NCI-H526 treated with DMSO at 0.1 percent for 48 hours (cell line): ENCODE results near the gene DYNLRB1.

ENCODE experiments used
- DNase-seq: peaks from one replicate; lab custom pipeline; 2025; lab: John Stamatoyannopoulos, UW

Gene DYNLRB1

DNA sequence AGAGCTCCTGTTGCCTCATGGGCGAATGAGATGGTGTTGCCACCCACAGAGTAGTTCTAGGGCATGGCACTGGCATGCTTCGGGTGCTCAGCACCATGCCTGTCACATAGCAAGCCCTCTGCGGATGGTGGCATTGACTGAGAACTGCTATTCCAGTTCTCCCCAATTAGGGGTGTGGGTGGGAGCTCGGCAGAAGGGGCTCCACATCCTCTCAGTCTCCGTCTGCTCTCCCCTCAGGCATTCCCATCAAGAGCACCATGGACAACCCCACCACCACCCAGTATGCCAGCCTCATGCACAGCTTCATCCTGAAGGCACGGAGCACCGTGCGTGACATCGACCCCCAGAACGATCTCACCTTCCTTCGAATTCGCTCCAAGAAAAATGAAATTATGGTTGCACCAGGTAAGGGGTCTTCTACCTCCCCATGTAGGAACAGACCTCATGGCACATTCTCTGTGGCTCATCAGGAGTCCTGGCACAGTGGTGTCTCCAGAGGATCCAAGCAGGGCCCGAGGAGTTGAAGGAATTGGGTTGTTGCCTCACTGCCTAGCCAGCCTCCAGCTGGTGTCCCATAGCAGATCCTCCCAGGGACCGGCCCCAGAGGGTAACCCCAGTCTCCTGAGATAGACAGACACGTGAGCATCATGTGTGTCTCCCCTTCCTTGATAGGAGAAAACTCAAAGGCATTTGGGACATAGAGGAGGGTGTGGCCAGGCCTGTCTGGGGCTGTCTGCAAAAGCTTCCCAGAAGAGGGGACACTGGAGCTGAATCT lies 18.4 kb downstream of the DYNLRB1 start:
- DNase-seq = no peak

DNA sequence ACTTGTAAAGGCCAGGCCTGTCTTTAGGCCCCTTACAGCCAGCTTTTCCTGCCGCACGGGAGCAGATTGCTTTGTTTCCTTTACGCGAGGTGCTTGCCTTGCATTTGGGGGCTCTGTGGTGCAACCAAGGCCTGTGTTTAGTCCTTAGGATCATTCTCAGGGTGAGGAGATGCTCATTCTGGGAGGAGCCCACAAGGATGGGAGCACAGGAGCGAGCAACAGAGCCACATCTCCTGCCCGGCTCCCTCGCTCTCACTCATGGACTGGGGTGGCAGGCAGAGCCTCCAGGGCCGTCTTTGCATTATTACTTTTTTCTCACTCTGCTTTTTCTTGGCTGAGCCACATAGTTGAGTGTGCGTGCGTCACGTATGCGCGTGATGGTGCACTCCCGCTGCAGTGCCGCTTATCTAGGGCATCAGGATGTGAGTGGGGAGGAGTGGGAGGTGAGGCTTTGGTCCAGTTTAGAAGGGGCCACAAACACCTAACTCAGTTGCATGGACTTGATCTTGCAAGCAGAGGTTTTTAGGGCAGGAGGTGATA lies 19.1 kb downstream of the DYNLRB1 start:
- DNase-seq = no peak

DNA sequence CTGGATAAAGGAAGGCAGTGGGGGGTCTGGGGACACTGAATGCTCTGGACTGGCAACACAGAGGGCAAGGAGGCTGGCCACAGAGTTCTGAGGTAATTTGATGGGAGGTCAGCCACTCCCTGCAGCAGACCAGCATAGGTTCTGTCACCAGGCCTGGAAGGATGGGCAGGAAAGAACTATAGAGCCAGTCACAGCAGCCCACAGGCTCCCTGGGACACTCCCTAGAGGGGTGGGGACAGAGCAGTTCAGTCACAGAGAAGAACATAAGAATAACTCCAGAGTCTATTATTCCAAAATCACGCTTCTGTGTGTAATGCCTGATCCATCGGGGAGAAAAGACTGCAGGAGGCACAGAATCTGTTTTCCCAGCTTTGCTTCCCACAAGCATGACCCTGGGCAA lies 19.6 kb downstream of the DYNLRB1 start:
- DNase-seq = no peak

DNA sequence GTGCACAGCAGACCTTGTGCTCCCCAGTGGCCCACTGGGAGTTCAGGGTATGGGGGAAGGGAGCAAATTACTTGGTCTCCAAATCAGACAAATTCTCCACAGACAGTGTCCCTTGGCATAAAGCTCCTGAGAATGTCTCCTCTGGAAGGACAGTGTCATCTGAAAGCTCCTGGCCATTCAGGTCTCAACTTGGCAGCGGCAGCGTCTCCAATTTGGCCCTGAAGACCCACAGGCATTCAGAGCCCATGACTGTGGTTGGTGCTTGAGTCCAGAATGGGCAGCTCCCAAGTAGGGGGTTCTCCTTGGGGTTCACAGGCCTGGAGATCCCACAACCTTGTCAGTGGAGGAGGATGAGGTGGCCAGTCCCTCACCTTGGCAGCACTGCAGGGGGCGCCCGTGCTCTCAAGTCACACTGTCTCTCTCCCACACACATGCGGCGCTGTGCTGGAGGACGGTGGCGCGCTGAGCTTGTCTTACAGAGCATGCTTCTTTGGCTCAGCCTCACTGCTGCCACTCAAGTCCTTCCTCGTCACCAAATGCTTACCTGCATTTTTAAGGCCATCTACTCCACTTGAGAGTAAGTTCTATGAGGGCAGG lies 20.7 kb downstream of the DYNLRB1 start:
- peak; percentile 64 for DNase-seq

DNA sequence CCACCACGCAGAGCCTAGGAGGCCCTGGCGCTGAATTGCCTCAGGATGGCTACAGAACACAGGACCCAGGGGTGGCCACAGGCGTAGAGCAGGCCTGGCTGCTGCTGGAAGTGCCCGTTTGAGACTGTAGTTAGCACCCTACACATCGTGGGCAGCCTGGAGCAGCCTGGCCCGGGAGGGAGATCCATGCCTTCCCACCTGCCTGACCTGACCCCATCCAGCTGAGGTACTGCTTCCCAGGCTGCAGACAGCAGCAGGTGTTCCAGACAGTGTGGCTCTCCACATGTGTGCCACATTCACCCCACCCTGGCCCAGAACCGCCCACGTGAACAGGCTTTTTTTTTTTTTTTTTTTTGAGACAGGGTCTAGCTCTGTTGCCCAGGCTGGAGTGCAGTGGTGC lies 21.4 kb downstream of the DYNLRB1 start:
- DNase-seq = no peak

DNA sequence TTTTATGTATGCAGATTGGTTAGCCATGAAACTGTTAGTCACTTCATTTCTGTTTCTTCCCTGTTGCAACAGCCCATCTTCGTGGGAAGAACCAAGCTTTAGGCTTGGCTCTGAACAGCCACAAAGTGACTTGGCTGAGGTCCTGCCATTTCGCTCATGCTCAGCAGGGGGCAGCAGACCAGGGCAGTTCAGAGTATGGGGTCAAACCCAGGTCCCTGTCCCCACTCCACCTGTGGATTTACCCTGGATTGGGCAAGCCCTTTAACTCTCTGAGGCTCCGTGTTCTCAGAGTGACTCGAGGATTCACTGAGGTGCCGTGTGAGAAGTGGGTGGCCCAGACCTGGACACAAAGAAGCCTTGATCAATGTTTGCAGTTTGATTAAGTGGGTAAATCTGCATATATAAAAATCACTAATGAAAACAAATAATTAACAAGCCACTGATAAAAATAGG lies 22.5 kb downstream of the DYNLRB1 start:
- peak; percentile 46 for DNase-seq

DNA sequence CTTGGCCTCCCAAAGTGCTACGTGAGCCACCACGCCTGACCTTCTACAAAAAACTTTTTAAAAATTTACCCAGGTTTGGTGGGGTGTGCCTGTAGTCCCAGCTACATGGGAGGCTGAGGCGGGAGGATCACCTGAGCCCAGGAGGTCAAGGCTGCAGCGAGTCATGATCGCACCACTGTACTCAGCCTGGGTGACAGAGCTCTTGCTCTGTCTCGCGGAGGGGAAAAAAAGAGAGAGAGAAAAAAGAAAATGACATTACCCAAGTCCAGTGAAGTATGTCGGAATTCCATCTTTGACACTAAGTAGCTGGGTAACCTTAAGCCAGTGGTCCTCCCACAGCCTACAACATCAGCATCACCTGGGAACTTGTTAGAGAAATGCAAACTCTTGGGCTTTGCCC lies 23.5 kb downstream of the DYNLRB1 start:
- no peak for DNase-seq

DNA sequence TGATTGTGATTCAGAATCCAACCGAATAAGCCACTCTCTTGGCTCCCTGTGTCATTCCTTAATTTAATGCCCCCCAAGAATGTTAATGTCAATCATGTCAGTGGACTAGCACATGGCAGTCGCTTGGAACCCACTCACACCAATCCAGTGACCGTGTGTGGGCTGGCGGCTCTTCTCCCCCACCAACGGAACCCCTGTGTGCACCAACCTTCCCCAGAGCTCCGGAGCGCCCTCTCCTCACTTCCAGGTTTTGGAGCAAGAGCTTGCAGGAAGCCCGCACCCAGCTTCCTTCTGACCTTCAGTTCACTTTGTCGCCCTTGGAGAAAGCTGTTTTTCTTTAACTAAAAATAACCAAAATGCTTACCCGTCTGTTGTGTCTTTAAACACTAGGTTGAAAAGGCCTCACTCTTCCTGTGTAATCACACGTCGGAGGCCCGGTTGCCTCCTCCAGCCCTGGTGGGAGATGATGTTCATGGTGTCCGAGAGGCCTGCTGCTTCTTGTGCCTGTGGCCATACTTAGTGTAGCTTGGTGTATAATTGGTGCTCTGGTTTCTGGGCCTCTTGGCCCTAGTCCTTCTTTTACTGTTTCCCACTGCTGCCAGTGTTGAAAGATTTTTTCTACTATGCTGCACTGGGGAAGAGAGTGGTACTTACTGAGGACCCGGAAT lies 24.5 kb downstream of the DYNLRB1 start:
- DNase-seq = no peak

DNA sequence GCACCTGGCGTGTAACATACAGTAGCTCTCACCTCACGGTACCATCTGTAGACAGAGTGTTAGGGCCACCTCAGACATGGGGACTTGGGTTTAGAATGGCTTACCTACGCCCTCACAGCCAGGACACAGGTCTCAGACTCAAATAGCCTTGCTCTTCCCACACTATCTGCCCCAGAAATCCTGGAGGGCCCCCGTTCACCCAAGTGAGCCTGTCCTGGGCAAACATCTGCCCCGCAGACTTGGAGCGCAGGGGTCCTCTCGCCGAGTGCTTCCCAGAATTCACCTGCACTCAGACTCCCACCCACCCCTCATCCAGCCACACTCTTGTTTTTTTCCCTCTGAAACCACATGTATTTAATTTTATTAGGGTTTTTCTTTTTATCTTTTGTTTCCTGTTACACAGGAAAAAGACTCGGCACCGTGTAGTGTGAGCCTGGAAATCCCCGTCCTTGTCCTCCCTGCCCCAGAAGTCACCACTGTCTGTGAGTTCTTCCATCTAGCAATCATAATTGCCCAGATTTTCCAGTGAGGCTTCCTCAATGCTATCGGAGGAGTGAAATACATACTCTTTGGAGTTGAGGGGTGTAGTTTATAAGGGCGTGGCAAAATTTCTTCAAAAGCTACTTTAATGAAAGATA lies 25.2 kb downstream of the DYNLRB1 start:
- DNase-seq = no peak

DNA sequence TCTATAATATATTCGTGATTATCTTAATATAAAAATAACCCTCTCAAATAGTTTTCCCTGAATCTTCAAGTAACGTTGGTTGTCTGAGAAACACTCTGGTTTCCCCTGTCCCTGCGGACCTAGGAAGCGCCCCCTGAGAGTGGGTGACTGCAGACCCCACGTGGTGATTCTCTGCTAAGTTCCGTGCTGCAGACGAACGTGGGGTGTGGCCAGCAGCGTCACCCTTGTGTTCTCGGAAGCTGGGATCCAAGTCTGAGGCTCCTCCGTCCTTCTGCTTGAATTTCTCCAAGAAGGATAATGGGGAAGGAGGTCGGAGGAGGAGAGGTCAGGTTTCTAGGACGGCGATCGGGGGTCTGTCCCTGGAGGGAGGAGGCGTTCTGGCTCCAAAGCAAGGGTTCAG lies 25.7 kb downstream of the DYNLRB1 start:
- DNase-seq = no peak

DNA sequence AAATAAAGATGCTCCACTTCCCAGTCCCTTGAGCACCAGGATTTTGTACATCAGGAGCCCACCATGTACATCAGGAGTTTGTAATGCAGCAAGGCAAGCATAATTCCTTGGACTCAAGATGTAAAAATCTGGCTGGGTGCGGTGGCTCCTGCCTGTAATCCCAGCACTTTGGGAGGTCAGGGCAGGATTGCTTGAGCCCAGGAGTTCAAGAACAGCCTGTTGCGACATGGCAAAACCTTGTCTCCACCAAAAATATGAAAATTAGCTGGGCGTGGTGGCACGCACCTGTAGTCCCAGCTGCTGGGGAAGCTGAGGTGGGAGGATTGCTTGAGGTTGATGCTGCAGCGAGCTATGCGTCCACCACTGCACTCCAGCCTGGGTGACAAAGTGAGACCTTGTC lies 26.2 kb downstream of the DYNLRB1 start:
- no peak for DNase-seq

DNA sequence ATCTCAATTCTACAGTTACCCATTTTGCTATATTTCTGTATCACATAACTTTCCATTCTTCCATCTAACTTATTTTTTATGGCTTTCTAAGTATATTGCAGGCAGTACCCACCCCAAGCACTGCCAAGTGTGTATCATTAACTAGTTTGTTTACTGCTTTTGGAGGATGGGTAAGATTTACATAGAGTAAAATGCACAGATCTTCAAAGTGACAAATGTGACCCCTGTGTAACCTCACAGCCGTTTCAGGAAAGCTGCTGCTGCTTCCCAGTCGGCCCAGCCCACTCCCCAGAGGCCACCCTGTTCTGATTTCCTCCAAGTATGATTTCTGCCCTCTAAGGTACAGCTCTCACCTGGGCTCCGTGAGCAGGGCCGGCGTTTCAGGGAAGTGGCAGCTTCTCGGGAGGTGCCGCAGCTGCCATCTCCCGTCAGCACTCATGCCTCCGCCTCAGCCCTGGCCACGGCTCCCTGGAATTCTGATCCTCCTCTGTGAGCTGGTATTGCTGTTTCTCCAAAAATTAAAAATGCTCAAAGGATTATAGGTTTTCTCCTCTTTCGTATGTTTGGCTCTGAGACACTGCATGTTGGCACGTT lies 27.3 kb downstream of the DYNLRB1 start:
- no peak for DNase-seq

DNA sequence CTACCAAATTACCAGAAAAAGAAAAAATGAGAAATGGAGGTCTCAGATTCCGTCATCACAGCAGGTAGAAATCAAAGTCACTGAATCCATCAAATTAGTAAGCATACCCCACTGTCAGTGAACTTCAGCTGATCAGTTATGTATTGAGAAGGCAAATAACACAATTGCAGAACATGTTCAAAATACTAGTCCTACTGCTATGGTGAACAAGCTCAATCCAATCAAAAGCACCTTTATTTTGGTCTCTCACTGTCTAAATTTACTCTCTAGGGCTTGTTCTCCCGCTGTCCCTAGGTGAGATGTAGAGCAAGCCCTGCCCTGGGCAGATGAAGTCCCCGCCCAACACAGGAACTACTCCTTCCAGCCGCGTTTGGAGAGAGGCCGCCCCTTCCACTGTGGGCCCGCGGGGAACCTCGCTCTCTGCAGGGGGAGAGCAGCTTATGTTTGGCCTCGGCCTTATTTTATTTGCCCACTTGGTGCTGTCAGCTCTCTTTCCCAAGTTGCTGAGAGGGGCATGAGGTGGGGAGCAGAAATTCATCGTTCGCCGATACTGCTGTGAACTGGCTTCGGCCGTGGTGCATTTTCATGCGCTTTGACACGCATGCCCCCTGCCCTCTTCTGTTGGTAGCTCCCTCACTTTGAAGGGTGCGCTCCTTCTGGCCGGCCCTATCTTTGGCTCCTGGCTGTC lies 28.0 kb downstream of the DYNLRB1 start:
- DNase-seq = no peak

DNA sequence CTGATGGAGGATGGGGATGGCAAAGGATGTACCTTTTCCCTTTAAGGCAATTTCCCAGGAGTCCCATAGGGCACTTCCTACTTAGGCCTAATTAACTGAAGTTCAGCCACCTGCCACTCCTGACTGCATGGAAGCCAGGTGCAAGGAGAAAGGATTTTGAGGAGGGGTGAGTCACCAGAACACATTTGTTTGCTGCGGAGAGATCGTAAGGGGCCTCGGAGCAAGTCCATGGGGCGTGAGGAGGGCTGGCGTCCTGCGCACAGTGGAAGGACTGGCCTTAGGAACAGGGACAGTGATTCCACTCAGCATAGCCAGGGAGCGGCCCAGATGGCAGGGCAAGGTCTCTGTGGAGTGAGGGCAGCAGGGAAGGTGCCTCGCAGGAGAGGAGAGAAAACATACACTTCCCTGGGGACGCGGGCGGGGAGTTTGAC lies 30.5 kb downstream of the DYNLRB1 start:
- peak; percentile 58 for DNase-seq

DNA sequence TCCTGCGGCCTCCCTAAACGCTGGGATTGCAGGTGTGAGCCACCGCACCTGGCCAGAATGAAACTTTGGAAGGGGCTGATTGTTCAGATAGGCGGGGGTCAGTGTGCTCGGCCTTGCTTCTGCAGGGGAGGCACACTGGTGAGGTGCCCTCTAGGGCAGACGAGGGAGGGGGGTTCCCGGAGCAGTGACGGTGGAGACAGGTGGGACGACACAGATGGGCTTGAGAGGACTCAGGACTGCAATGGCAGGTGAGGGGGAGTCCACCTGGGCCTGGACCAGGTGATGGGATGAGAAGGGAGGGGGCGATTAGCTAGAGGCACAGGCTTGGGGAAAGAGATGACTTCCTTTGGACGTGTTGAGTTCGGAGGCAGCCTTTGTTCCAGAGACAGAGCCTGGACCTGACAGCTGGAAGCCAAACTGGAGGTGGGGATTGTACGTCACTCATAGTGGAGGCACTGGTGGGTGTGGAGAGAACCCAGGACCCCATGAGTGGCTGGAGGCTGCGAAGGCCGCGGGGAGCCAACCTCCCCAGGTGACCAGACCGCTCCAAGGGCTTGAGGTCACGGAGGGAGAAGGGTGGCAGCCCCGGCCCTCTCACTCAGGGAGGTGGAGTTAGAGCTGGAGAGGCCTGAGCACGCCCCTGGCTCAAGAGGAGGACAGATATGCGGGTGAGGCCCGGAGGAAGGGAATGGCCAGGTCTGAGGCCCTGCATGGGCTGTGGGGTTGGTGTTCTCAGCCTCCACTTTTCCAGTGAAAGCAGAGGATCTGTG lies 31.8 kb downstream of the DYNLRB1 start:
- DNase-seq = no peak

DNA sequence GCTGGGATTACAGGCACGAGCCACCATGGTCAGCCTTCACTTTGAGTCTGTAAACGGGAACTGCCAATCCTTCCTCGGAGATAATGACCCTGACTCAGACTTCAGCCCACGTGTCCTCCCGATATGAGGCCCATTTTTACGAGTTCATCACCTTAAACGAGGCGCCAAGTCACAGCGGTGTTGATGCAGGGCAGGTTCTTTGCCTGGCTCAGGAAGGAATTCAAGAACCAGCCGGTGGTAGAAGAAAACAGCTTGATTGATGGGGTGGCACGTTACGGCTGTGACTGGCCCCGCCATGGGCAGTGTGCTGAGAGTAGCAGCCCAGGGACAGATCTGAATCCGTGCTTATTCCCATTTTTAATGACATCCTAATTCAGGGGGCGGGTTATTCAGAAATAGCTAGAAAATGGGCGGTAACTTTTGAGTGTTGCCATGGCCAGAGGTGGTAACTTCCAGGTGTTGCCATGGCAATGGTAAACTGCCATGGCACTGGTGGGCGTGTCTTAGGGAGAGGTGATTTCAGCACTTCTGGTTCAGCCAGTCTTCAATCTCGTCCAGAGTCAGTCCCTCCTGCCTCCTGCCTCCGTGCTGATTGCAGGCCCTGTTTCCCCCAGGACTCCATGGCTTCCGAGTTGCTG lies 33.2 kb downstream of the DYNLRB1 start:
- DNase-seq = peak; percentile 10

DNA sequence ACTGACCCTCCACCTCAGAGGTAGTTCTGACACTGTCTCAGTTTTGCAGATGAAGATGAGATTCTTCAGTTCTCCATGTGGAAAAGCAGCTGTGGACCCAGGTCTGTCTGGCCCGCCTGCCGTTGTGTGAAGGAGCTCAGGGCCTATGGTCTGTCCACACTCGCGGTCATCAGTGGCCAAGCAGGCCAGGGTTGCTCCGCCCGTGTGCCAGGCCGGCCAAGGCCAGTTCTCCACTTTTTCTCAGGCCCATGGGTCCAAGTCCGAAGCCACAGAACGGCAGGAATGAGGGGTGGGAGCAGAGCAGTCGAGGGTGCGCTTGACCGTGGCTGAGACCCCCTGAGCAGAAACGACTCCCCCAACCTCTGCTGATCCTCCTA lies 33.7 kb downstream of the DYNLRB1 start:
- DNase-seq = no peak

DNA sequence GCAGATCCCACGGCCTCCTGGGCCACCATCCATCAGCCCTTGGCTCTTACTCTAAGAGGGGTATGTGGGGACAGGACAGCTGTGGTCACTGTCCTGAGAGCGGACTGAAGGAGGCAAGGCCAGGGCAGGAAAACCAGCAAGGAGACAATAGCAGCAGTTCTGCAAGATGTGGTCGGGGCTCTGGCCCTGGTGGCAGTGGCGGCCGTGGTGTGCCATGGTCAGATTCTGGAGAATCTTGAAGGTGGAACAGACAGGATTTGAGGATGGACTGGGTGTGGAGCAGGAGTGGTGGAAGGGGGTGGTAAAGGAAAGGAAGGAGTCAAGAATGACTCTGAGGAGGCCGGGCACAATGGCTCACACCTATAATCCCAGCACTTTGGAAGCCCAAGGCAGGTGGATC lies 36.3 kb downstream of the DYNLRB1 start:
- DNase-seq = no peak

DNA sequence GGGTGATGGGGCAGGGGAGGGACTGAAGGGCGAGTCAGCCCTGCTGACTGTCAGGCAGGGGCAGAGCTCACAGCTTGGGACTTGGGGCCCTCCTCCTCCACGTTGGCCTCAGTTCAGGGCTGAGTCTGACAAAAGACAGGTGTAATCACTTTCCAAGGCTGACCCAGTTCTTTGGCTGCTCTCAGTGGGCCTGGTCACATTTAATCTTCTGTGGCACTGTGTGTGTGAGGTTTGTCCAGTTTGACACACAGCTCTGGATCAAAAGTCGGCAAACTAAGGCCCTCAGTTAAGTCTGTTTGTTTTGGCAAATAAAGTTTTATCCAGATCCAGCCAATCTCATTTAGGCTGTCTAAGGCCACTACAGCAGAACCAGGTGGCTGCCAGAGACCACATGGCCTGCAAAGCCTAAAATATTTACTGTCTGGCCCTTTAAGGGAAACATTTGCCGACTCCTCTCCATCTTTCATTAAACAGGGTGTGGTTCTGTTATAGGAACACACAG lies 37.2 kb downstream of the DYNLRB1 start:
- no peak for DNase-seq

DNA sequence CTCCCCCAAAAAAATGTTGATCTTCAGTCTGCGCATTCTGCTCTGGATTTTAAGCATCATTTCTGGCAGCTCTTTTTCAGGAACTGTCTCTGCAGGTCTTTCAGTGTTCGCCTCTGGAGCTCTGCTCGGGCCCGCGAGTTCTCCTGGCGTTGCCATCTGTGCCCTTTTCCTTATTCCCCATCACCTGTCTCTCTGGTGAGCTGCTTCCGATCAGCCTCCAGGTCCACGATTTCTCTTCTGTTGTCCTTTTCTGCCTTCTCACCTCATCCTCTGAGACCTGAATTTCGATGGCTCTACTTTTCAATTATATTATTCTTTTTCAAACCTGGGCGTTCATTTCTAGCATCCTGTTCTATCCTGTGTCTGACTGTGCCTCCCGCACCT lies 41.7 kb downstream of the DYNLRB1 start:
- DNase-seq = peak; percentile 66
